Prostate gland (tissue), 2 donors: ENCODE results near the gene BANK1. TPM values are rescaled to one million over a fixed set of nuclear protein-coding genes. Genes with fewer than 3 reads are reported as not detected.

Source experiments
- DNase-seq: peaks from one replicate; pipeline ENCODE4 v3.0.0-alpha.2; 2019; ENCODE audit warnings: low spot score
- H3K27ac ChIP-seq, 2 donors: fragments of 200-600 bp; sonication (generic); 2 replicates each; pipeline ENCODE4 v1.5.1; 2017 to 2019
- H3K27me3 ChIP-seq: fragments of 200-600 bp; sonication (generic); replicated peaks from 2 replicates; pipeline ENCODE4 v1.5.1; 2019; ENCODE audit not compliant: insufficient read depth
- H3K36me3 ChIP-seq, 2 donors: fragments of 200-600 bp; sonication (generic); 1 replicate in 1 of 2; 2 replicates in 1 of 2; pipeline versions ENCODE4 v1.5.1 to v1.8.1; 2017 to 2019
- H3K4me1 ChIP-seq: fragments of 200-600 bp; sonication (generic); replicated peaks from 2 replicates; pipeline ENCODE4 v1.5.1; 2019
- H3K4me3 ChIP-seq, 2 donors: fragments of 200-600 bp; sonication (generic); 2 replicates each; pipeline ENCODE4 v1.5.1; 2017 to 2019
- H3K9me3 ChIP-seq: fragments of 200-600 bp; sonication (generic); 2 replicates; pipeline ENCODE4 v1.5.1; 2017
- POLR2A ChIP-seq: fragments of 450-650 bp; IDR thresholded peaks from one replicate; pipeline ENCODE4 v1.6.1; 2016; ENCODE audit warnings: antibody characterized with exemption, mild to moderate bottlenecking
- POLR2AphosphoS5 ChIP-seq: sonication (generic); formaldehyde crosslinking; IDR thresholded peaks from one replicate; pipeline ENCODE4 v1.6.1; 2017; ENCODE audit warnings: antibody characterized with exemption
- WGBS: methylation state at CpG from one replicate; pipeline ENCODE4 v1.1.5; 2018; 5-methylcytosine and 5-hydroxymethylcytosine counted together
- intact Hi-C: fragments of 100-400 bp; cut with DNase I; formaldehyde crosslinking; loops from one replicate; pipeline ENCODE4 v1.14.2; 2022
- total RNA-seq, 2 donors: library from RNA; depleted of rRNA; stranded (reverse); fragments of >200 nt; gene quantifications; one replicate each; pipeline ENCODE4 v1.1.0, GENCODE V29; 2016
- TF ChIP-seq, protein P1 (sequence below), 4 experiments: fragments of 200-600 bp in 2 of 4; fragments of 450-650 bp in 2 of 4; sonication (generic) in 2 of 4; IDR thresholded peaks; 1 replicate in 3 of 4; 2 replicates in 1 of 4; pipeline ENCODE4 v1.5.1; 2016 to 2019; ENCODE audit warnings: antibody characterized with exemption in 4 of 4, mild to moderate bottlenecking in 2 of 4, moderate library complexity in 2 of 4

Gene BANK1, protein sequence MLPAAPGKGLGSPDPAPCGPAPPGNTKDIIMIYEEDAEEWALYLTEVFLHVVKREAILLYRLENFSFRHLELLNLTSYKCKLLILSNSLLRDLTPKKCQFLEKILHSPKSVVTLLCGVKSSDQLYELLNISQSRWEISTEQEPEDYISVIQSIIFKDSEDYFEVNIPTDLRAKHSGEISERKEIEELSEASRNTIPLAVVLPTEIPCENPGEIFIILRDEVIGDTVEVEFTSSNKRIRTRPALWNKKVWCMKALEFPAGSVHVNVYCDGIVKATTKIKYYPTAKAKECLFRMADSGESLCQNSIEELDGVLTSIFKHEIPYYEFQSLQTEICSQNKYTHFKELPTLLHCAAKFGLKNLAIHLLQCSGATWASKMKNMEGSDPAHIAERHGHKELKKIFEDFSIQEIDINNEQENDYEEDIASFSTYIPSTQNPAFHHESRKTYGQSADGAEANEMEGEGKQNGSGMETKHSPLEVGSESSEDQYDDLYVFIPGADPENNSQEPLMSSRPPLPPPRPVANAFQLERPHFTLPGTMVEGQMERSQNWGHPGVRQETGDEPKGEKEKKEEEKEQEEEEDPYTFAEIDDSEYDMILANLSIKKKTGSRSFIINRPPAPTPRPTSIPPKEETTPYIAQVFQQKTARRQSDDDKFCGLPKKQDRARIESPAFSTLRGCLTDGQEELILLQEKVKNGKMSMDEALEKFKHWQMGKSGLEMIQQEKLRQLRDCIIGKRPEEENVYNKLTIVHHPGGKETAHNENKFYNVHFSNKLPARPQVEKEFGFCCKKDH
- 10 to 100 TPM in 1 of 2 donors, 1 to 10 TPM in 1; 3.3 to 10.3 TPM for total RNA-seq

DNA sequence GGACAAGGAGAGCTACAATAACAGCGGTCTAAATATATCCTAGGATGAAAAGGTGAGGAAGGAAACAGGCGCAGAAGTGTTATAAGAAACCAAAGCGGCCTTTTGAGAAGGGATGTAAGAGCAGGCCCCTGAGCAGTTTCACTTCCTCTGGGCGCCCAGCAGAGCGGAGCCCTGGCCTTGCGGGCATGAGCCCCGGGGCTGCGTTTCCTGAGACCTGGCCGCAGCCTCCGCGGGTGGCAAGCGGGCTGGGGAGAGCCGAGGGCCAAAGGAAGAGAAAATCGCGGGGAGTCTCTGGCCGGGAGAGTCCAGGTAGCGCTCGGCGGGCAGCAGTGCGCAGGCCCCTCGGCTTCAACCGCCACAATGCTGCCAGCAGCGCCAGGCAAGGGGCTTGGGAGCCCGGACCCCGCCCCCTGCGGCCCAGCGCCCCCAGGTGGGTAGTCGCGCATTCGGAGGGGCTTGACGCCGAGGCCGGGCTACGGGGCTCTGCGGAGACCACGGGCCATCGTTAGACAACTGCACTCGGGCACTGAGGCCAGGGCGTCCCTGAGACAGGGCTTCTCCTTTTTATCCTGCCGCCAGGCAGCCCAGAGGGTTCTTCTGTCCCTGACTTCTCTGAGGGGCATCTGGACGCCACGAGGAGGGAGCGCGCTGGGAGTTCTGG is at the start of gene BANK1:
Gene BANK1, plus strand, starts transcription at position 210 of the 661 bp plus-strand sequence. Its CDS starts 151 bp downstream, at position 361.
- H3K36me3 ChIP-seq, result no peaks in the 10 kb centered on the region
- no peaks in the 10 kb centered on the region for H3K4me1 ChIP-seq
- no peaks in the 10 kb centered on the region for H3K9me3 ChIP-seq
- intact Hi-C loops, result no loop called here
- peak; percentile 5 for TF ChIP-seq POLR2AphosphoS5
- no peak for TF ChIP-seq POLR2A
- TF ChIP-seq, protein P1, sequence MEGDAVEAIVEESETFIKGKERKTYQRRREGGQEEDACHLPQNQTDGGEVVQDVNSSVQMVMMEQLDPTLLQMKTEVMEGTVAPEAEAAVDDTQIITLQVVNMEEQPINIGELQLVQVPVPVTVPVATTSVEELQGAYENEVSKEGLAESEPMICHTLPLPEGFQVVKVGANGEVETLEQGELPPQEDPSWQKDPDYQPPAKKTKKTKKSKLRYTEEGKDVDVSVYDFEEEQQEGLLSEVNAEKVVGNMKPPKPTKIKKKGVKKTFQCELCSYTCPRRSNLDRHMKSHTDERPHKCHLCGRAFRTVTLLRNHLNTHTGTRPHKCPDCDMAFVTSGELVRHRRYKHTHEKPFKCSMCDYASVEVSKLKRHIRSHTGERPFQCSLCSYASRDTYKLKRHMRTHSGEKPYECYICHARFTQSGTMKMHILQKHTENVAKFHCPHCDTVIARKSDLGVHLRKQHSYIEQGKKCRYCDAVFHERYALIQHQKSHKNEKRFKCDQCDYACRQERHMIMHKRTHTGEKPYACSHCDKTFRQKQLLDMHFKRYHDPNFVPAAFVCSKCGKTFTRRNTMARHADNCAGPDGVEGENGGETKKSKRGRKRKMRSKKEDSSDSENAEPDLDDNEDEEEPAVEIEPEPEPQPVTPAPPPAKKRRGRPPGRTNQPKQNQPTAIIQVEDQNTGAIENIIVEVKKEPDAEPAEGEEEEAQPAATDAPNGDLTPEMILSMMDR (IDR thresholded peaks at IDR 0.05), result peak in 1 of 4 experiments; percentile 18
- no peaks in the 10 kb centered on the region for H3K27me3 ChIP-seq
- WGBS, result 13% methylated on average over 33 of the region's 44 CpGs
- peak; percentile 15 for DNase-seq
- H3K27ac ChIP-seq, result peak within 1 kb of the TSS; percentile 83 to 84
- H3K4me3 ChIP-seq, result peak within 1 kb of the TSS; percentile 45 to 54

DNA sequence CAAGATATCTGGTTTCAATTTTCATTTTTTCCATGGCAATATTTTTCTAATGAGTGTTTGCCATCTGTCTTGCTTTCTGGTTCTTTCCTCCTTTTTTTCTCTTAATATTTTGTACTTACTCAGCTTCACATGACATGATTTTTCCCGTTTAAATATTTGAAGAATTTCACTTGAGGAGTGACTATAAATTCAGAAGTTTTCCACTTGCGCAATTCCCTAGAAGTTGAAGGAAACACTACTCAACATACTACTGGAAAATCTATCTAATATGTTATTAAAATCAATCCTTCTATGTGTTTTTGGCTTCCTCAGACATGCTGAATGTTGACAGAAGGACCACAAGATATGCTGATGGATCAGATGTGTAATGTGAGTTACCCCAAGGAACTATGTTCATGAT is 36.8 kb upstream of the BANK1 start:
- 47% methylated on average over 2 of the region's 2 CpGs for WGBS
- intact Hi-C loops, result no loop called here
- TF ChIP-seq, protein P1 (IDR thresholded peaks at IDR 0.05), result no peak
- TF ChIP-seq POLR2A (no peak), POLR2AphosphoS5 (no peak)
- H3K4me1 ChIP-seq, result no peaks in the 10 kb centered on the region
- H3K4me3 ChIP-seq, result no peak overlapping the region
- H3K27ac ChIP-seq, result no peak overlapping the region
- H3K9me3 ChIP-seq, result no peaks in the 10 kb centered on the region
- H3K27me3 ChIP-seq, result no peaks in the 10 kb centered on the region
- no peaks in the 10 kb centered on the region for H3K36me3 ChIP-seq
- no peak for DNase-seq

DNA sequence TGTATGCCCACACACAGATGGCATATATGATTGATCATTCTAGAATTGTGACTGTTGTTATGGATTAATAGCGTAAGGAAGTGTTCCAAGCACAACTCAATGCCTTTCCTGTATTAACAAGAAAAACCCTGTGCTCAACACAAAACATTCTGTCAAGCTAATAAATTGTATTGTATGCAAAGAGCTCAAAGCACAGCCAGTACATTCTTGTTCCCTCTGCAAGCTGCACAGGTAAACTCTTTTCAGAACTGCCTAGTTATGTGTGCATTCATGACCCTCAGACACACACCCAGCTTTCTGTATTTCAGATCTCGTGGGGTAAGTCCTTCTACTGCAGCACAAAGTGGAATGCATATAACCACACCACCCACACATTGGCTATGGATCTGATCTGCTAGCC is 34.3 kb upstream of the BANK1 start:
- DNase-seq, result peak; percentile 15
- no peaks in the 10 kb centered on the region for H3K36me3 ChIP-seq
- no peaks in the 10 kb centered on the region for H3K9me3 ChIP-seq
- intact Hi-C loops, result no loop called here
- no peak overlapping the region for H3K4me3 ChIP-seq
- H3K4me1 ChIP-seq, result no peaks in the 10 kb centered on the region
- no peak overlapping the region for H3K27ac ChIP-seq
- no peak for TF ChIP-seq POLR2A
- TF ChIP-seq POLR2AphosphoS5, result peak; percentile 57
- 13% methylated on average over 2 of the region's 2 CpGs for WGBS
- H3K27me3 ChIP-seq, result no peaks in the 10 kb centered on the region

DNA sequence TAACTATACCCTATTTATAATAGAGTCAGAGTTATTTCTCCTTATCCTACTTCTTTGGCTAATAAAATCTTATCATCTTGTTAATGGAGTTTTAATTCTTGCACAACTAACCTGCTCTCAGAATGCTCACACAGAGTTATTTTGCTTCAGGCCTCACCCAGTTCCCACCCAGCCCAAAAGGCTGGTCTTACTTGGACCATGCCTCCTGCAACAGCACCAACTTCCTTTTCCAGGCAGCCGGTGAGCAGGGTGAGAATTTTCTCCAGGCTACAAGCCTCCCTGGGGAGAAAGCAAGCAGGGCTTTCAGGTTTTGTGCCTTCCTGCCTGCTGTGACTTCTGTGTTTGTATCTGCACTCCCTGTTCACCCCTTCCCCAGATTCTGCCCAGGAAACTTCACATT is 29.1 kb upstream of the BANK1 start:
- 64% methylated on average over 1 of the region's 1 CpG for WGBS
- Histone ChIP-seq H3K4me3 (no peak overlapping the region), H3K36me3 (no peaks in the 10 kb centered on the region), H3K4me1 (no peaks in the 10 kb centered on the region), H3K9me3 (no peaks in the 10 kb centered on the region), H3K27me3 (no peaks in the 10 kb centered on the region), H3K27ac (no peak overlapping the region)
- intact Hi-C loops, result no loop called here
- TF ChIP-seq POLR2AphosphoS5, result no peak
- TF ChIP-seq, protein P1 (IDR thresholded peaks at IDR 0.05), result no peak
- no peak for TF ChIP-seq POLR2A
- no peak for DNase-seq

DNA sequence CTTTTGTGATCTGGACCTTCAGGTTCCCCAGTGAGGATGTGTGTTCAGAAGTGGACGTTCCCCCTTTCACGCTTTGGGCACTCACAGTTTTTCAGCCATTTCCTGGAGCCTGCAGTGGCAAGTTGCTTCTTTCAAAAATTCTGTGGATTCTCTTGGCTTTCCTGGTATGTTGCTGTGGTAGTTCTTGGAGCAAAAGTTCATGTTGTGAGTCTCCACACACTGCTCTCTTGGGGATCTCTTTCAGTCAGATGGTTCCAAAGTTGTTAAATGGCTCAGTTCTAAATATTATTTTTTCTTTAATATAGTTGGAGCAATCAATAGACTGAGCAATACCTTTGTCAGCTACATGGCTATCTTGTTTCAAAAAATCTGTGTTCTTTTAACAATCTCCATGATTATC is 28.5 kb upstream of the BANK1 start:
- Histone ChIP-seq H3K4me1 (no peaks in the 10 kb centered on the region), H3K36me3 (no peaks in the 10 kb centered on the region), H3K27me3 (no peaks in the 10 kb centered on the region), H3K27ac (no peak overlapping the region), H3K4me3 (no peak overlapping the region), H3K9me3 (no peaks in the 10 kb centered on the region)
- no peak for TF ChIP-seq POLR2A
- TF ChIP-seq, protein P1 (IDR thresholded peaks at IDR 0.05), result no peak
- no peak for TF ChIP-seq POLR2AphosphoS5
- WGBS, result 78% methylated on average over 2 of the region's 2 CpGs
- intact Hi-C loops, result no loop called here
- no peak for DNase-seq
